ENCODE results near the gene USH2A. TPM values are rescaled to one million over a fixed set of nuclear protein-coding genes. Genes with fewer than 3 reads are reported as not detected.

The USH2A gene
- total RNA-seq, 1 donor from 2014 or later, result 0.14 TPM

- H3K36me3 Mint-ChIP-seq (ENCODE audit: low read depth), result no peaks in the 10 kb centered on the region
- H3K27me3 Mint-ChIP-seq (ENCODE audit: low read depth), result no peaks in the 10 kb centered on the region
- no peak for TF ChIP-seq CTCF (conservative IDR thresholded peaks at IDR 0.05)
Measured at GRCh38 chr1:215681041-215681440, 742.2 kb downstream of the USH2A start.

DNA sequence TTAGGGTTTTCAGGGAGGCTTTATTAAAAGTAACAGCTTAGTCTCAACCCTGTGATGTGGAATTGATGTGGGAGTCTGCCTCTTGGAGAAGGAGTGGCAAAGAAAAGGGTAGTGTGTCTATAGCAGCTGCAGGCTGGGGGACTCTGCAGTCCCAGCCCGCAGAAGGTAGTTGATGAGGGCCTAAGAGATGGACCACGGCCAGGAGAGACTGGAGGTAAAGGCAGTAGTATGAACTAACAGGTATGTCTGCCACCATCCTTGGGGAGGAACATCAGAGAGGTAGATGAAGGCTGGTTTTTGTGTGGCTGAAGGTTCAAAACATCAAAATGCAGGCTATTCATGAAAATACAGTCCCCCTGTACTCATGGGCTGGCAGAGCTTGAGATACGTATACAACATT lies 744.0 kb downstream of the USH2A start:
- no peaks in the 10 kb centered on the region for H3K9me3 Mint-ChIP-seq
- no peak overlapping the region for H3K4me3 Mint-ChIP-seq
- H3K27ac Mint-ChIP-seq (ENCODE audit: unreplicated experiment), result no peak overlapping the region
- H3K36me3 Mint-ChIP-seq (ENCODE audit: low read depth), result no peaks in the 10 kb centered on the region
- no peaks in the 10 kb centered on the region for H3K27me3 Mint-ChIP-seq (ENCODE audit: low read depth)
- no peaks in the 10 kb centered on the region for H3K4me1 Mint-ChIP-seq
- no peak for DNase-seq (ENCODE audit: low read depth, low spot score)
- TF ChIP-seq CTCF (conservative IDR thresholded peaks at IDR 0.05), result no peak

More at GRCh38 chr1:215681041-215681440, 742.2 kb downstream of the USH2A start:
- Mint-ChIP-seq H3K27ac (ENCODE audit: unreplicated experiment) (no peak overlapping the region), H3K4me3 (no peak overlapping the region), H3K9me3 (no peaks in the 10 kb centered on the region), H3K4me1 (no peaks in the 10 kb centered on the region)
- no peak for DNase-seq (ENCODE audit: low read depth, low spot score)

GRCh38 chr1:215677112-215677511 lies 746.1 kb downstream of the USH2A start:
- Mint-ChIP-seq H3K4me1 (no peaks in the 10 kb centered on the region), H3K27me3 (ENCODE audit: low read depth) (no peaks in the 10 kb centered on the region), H3K4me3 (no peak overlapping the region), H3K27ac (ENCODE audit: unreplicated experiment) (no peak overlapping the region), H3K9me3 (no peaks in the 10 kb centered on the region), H3K36me3 (ENCODE audit: low read depth) (no peaks in the 10 kb centered on the region)
- no peak for TF ChIP-seq CTCF (conservative IDR thresholded peaks at IDR 0.05)
- DNase-seq (ENCODE audit: low read depth, low spot score), result no peak

DNA sequence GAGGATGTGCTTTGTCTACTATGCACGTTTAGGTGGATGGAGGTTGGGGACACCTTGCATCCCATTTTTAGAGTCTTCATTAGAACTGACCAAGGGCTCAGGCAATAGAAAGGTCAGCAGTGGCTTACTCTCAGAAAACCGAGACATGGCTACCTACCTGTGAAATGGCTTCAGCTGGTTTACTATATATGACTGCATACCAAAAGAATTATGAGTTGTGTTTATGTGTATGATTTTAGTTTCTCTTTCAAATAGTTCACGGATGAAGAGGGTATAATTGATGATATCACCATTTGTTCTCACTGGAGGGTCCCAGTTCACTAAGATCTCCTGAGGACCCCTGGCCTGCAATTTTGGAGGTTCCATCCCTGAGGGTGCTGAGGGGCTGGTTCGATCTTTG lies 749.3 kb downstream of the USH2A start:
- Mint-ChIP-seq H3K4me1 (peaks cover 6% of the 10 kb centered on the region), H3K36me3 (ENCODE audit: low read depth) (no peaks in the 10 kb centered on the region), H3K27me3 (ENCODE audit: low read depth) (no peaks in the 10 kb centered on the region), H3K27ac (ENCODE audit: unreplicated experiment) (no peak overlapping the region), H3K9me3 (no peaks in the 10 kb centered on the region), H3K4me3 (no peak overlapping the region)
- no peak for DNase-seq (ENCODE audit: low read depth, low spot score)
- no peak for TF ChIP-seq CTCF (conservative IDR thresholded peaks at IDR 0.05)

DNA sequence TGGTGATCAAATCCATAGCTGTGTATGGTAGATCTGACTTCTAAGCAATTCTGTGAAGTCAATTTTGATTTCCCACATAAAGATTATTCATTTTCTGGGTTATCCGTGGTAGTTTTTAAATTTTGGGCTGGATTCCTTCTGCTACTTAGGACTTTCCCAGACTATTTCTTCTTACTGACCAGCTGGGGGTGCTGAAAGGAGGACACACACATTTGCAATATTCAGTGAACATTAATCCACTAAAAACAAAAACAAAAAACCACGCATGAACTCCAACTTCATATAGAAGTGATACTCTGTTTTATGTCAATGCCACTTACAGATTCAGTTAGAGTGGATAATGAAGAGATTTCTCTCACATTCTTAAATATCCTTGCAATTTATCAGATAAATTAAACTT lies 750.8 kb downstream of the USH2A start:
- no peak for TF ChIP-seq CTCF (conservative IDR thresholded peaks at IDR 0.05)
- no peak for DNase-seq (ENCODE audit: low read depth, low spot score)
- no peaks in the 10 kb centered on the region for H3K9me3 Mint-ChIP-seq
- H3K27ac Mint-ChIP-seq (ENCODE audit: unreplicated experiment), result no peak overlapping the region
- H3K4me1 Mint-ChIP-seq, result peaks cover 6% of the 10 kb centered on the region
- H3K27me3 Mint-ChIP-seq (ENCODE audit: low read depth), result no peaks in the 10 kb centered on the region
- no peaks in the 10 kb centered on the region for H3K36me3 Mint-ChIP-seq (ENCODE audit: low read depth)
- no peak overlapping the region for H3K4me3 Mint-ChIP-seq

Measured in neural crest cell (in vitro differentiated cells).